ENCODE results near the gene REEP6.
"Not testable (repeated sequence)": the region's sequence is repeated elsewhere in the genome, so short reads cannot be mapped to it uniquely, and the experiment has no call there.

The REEP6 gene

DNA sequence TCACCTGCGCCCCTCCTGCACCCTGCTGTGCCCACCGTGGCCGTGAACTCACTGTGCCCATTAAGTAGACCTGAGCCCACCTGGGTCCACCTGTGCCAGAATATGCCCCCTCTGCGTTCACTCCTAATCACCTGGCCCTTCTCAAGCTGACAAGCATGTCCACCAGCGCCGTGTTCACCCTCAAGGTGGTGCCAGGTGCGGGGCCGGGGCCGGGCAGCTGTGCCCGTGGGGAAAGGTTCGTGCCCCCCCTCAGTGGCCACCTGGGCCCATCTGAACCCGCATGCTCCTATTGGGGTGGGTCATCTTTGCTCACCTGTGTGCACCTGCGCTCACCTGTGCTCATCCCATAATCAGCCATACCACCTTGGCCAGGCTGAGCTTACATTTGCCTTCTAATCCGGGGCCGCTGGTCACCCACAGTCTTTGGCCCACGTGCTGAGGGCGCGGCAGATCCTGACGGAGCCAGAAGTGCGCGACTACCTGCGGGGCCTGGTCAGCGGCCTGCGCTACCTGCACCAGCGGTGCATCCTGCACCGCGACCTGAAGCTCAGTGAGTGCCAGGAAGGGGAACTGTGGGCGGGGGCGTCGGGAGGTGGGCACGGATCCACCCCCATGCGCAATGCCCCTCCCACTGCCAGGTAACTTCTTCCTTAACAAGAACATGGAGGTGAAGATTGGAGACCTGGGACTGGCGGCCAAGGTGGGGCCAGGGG lies 35.2 kb downstream of the REEP6 start:
- DNase-seq: no peak

DNA sequence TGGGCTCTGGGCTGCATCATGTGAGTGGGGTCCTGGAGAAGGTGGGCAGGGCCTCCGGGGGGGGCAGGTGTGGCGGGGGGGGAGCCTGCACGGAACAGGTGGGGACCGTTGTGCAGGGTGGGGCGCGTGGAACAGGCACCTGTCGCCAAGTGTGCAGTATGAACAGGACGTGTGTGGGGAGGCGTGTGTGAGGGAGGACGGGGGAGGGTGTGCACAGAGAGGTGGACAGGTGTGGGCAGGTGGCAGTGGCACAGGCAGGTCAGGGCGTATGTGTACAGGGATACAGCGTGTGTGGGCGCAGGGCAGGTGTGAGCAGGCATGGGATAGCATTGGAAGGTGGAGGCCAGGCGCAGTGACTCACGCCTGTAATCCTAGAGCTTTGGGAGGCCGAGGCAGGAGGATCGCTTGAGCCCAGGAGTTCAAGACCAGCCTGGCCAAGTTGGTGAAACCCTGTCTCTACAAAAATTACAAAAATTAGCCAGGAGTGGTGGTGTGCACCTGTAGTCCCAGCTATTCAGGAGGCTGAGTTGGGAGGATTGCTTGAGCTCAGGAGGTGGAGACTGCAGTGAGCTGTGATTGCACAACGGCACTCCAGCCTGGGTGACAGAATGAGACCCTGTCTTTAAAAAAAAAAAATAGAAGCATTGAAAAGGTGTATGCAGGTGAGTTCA lies 36.1 kb downstream of the REEP6 start:
- no peak for DNase-seq

DNA sequence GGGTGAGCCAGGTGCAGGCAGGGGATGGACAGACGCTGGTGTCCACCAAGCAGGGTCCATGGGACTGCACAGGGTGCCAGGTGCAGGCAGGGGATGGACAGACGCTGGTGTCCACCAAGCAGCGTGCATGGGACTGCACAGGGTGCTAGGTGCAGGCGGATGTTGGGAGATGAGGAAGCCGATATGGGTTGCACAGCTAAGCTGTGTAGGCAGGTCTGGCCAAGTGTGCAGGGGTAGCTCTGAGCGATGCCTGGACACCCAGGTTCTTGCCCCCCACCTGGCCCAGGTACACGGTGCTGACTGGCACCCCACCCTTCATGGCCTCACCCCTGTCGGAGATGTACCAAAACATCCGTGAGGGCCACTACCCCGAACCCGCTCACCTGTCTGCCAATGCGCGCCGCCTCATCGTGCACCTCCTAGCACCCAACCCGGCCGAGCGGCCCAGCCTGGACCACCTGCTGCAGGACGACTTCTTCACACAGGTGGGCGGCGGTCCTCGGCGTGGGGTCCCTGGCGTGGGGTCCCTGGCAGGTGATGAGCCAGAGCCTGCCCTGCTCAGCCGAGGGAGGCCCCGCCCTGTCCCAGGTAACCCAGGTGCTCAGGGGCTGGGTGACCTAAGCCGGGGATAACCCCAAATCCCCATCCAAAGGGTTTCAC lies 36.8 kb downstream of the REEP6 start:
- no peak for DNase-seq

- no peak for DNase-seq
Observed at GRCh38 chr19:1528596-1529429, 37.8 kb downstream of the REEP6 start.

DNA sequence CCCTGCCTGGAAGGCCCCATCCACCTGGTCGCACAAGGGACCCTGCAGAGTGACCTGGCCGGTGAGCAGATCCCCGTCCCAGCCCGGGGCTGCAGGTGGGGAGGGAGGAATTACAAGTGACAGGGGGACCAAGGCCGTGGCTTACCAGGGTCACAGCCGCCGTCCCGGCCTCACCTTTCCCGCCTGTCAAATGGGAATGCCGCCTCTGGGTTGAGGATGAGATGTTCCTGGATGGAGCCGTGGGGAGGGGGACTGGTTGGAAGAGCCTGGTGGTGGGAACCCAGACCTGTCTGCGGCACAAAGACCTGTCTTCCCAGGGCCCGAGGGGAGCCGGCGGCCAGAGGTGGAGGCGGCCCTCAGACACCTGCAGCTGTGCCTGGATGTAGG lies 38.4 kb downstream of the REEP6 start:
- DNase-seq: no peak

- not testable (repeated sequence) for DNase-seq
Observed at GRCh38 chr19:1530856-1531255, 39.9 kb downstream of the REEP6 start.

DNA sequence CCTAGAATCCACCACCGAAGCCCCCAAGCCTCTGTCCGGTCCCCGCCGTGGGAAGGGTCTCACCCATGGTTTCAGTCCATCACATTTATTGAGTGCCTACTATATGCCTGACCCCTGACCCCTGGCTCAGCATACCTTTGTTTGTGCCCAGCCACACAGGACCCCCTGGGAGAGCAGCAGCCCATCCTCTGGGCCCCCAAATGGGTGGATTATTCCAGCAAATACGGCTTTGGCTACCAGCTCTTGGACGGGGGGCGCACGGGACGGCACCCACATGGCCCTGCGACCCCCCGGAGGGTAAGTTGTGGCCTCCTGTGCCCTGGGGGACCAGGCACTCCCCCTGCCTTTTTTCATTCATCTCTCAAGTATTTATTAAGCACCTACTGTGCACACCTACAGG lies 40.6 kb downstream of the REEP6 start:
- no peak for DNase-seq

DNA sequence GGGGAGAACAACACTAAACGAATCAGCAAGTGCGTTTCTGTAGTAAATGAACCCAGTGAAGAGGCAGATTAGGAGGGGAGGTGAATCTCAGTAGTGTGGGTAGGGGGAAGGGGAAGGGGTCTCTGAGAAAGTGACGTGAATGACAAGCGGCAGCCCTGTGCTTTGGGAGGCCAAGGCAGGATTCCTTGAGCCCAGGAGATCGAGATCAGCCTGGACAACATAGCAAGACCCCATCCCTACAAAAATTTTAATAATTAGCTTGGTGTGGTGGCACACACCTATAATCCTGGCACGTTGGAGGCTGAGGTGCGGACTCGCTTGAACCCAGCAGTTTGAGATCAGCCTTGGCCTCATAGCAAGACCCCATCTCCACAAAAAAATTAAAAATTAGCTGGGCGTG lies 41.0 kb downstream of the REEP6 start:
- DNase-seq: no peak

GRCh38 chr19:1533510-1534150 lies 42.6 kb downstream of the REEP6 start:
- no peak for DNase-seq

- no peak for DNase-seq
Observed at GRCh38 chr19:1534972-1535371, 44.0 kb downstream of the REEP6 start.

GRCh38 chr19:1535699-1536098 lies 44.7 kb downstream of the REEP6 start:
- DNase-seq: not testable (repeated sequence)

DNA sequence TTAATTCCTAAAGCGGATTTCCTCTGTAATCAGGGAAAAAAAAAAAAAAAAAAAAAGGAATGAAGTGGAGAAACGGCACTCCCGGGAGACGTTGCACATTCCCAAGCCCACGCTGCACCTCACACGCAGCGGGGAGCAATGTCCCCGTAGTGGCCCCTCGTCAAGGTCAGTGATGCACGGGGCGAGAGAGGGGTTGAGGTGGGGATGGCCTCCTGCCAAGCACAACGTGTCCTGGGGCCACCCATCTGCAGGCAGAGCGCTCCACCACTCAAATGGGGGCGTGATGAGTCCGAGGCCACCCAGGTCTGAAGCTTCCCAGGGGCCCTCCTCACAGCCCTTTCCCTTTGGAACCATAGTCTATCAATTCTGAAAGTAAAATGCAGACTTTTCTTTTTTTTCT lies 48.0 kb downstream of the REEP6 start:
- no peak for DNase-seq

DNA sequence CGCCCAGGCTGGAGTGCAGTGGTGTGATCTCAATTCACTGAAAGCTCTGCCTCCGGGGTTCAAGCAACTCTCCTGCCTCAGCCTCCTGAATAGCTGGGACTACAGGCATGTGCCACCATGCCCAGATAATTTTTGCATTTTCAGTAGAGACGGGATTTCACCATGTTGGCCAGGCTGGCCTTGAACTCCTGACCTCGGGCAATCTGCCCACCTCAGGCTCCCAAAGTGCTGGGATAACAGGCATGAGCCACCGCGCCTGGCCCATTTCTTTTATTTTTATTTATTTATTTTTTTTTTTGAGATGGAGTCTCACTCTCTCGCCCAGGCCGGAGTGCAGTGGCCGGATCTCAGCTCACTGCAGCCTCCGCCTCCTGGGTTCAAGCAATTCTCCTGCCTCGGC lies 48.8 kb downstream of the REEP6 start:
- not testable (repeated sequence) for DNase-seq

- no peak for DNase-seq
Observed at GRCh38 chr19:1540365-1540925, 49.5 kb downstream of the REEP6 start.
